Breast epithelium (tissue), 4 donors: ENCODE data around the gene SLC66A1. TPM values are rescaled to one million over a fixed set of nuclear protein-coding genes. Genes with fewer than 3 reads are reported as not detected.
"Not testable (repeated sequence)": the region's sequence is repeated elsewhere in the genome, so short reads cannot be mapped to it uniquely, and the experiment has no call there.

Experiments
- DNase-seq, 2 donors: peaks; one replicate each; pipeline ENCODE4 v3.0.0-alpha.2; 2019; ENCODE audit warnings: low spot score in 2 of 2
- H3K27ac ChIP-seq, 2 donors: fragments of 200-600 bp; sonication (generic) in 1 of 2; one replicate each; pipeline ENCODE4 v1.5.1; 2016 to 2019; ENCODE audit warnings: mild to moderate bottlenecking in 1 of 2
- H3K27me3 ChIP-seq, 2 donors: fragments of 200-600 bp; sonication (generic) in 1 of 2; one replicate each; pipeline versions ENCODE4 v1.5.1 to v1.6.0; 2017 to 2019; ENCODE audit warnings: control low read depth in 1 of 2, mild to moderate bottlenecking in 1 of 2
- H3K36me3 ChIP-seq: fragments of 200-600 bp; one replicate; pipeline ENCODE4 v1.5.1; 2019
- H3K4me1 ChIP-seq, 2 donors: fragments of 200-600 bp; sonication (generic); one replicate each; pipeline ENCODE4 v1.5.1; 2016 to 2019; ENCODE audit warnings: control low read depth in 1 of 2
- H3K4me3 ChIP-seq, 3 donors: fragments of 200-600 bp; sonication (generic); 1 replicate in 2 of 3; 2 replicates in 1 of 3; pipeline ENCODE4 v1.5.1; 2016 to 2019; ENCODE audit warnings: mild to moderate bottlenecking in 3 of 3, moderate library complexity in 2 of 3
- H3K9me3 ChIP-seq, 2 donors: fragments of 200-600 bp; sonication (generic) in 1 of 2; one replicate each; pipeline ENCODE4 v1.5.1; 2016 to 2019; ENCODE audit warnings: control low read depth in 1 of 2
- CTCF ChIP-seq, 3 donors: fragments of 450-650 bp; IDR thresholded peaks; one replicate each; pipeline ENCODE4 v1.5.1; 2016 to 2017; ENCODE audit warnings: antibody characterized with exemption in 3 of 3, mild to moderate bottlenecking in 3 of 3, moderate library complexity in 3 of 3
- POLR2A ChIP-seq: fragments of 450-650 bp; IDR thresholded peaks from one replicate; pipeline ENCODE4 v1.6.1; 2016; ENCODE audit warnings: antibody characterized with exemption, mild to moderate bottlenecking, moderate library complexity
- POLR2AphosphoS5 ChIP-seq, 3 donors: sonication (generic); formaldehyde crosslinking; IDR thresholded peaks; one replicate each; pipeline ENCODE4 v1.6.1; 2017; ENCODE audit warnings: antibody characterized with exemption in 3 of 3
- intact Hi-C: fragments of 100-400 bp; cut with DNase I; formaldehyde crosslinking; loops from one replicate; pipeline ENCODE4 v1.15.1; 2023; ENCODE audit warnings: low total_unique reads
- total RNA-seq, 3 donors: library from RNA; depleted of rRNA; stranded (reverse); fragments of >200 nt; gene quantifications; one replicate each; pipeline ENCODE4 v1.1.0, GENCODE V29; 2016

The SLC66A1 gene
- total RNA-seq: 10 to 100 TPM in 2 of 3 donors, 1 to 10 TPM in 1; 6.2 to 13.9 (median 13.1) TPM

- intact Hi-C loops: no loop called here
- TF ChIP-seq POLR2A: no peak
- peak in 1 of 3 donors; percentile 33 for TF ChIP-seq CTCF (IDR thresholded peaks at IDR 0.05)
- TF ChIP-seq POLR2AphosphoS5 (IDR thresholded peaks at IDR 0.05): peak; percentile 31 to 59 (median 50)
- H3K27me3 ChIP-seq: no peaks in the 10 kb centered on the region
- peak; percentile 89 for DNase-seq
- no peaks in the 10 kb centered on the region for H3K36me3 ChIP-seq
- H3K27ac ChIP-seq: peak within 1 kb of the TSS; percentile 88 to 93
- no peaks in the 10 kb centered on the region for H3K9me3 ChIP-seq
- H3K4me3 ChIP-seq: peak within 1 kb of the TSS; percentile 81 to 96 (median 92)
- H3K4me1 ChIP-seq: peaks cover 5 to 6% of the 10 kb centered on the region in 2 donors
These were observed at the start of gene SLC66A1, which contains the start of gene AKR7A2 for GRCh38 chr1:19311931-19312781. Gene SLC66A1 (plus strand): TSS chr1:19312326. CDS start chr1:19317678, 5,352 bp downstream. Gene AKR7A2 (minus strand): TSS chr1:19312144. CDS start chr1:19312124, 20 bp downstream.

GRCh38 chr1:19262744-19263143, 49.4 kb upstream of the SLC66A1 start:
- Histone ChIP-seq H3K9me3 (no peaks in the 10 kb centered on the region), H3K4me1 (no peaks in the 10 kb centered on the region), H3K27ac (no peak overlapping the region), H3K27me3 (no peaks in the 10 kb centered on the region), H3K36me3 (no peaks in the 10 kb centered on the region), H3K4me3 (no peak overlapping the region)
- intact Hi-C loops: no loop called here
- TF ChIP-seq CTCF (IDR thresholded peaks at IDR 0.05) (no peak), POLR2AphosphoS5 (IDR thresholded peaks at IDR 0.05) (no peak), POLR2A (no peak)
- no peak for DNase-seq

GRCh38 chr1:19268445-19268844, 43.7 kb upstream of the SLC66A1 start:
- no peaks in the 10 kb centered on the region for H3K36me3 ChIP-seq
- TF ChIP-seq CTCF (IDR thresholded peaks at IDR 0.05): no peak
- TF ChIP-seq POLR2A: no peak
- TF ChIP-seq POLR2AphosphoS5 (IDR thresholded peaks at IDR 0.05): no peak
- H3K4me3 ChIP-seq: no peak overlapping the region
- no peaks in the 10 kb centered on the region for H3K9me3 ChIP-seq
- no peak for DNase-seq
- no peaks in the 10 kb centered on the region for H3K4me1 ChIP-seq
- no peak overlapping the region for H3K27ac ChIP-seq
- intact Hi-C loops: no loop called here
- no peaks in the 10 kb centered on the region for H3K27me3 ChIP-seq

GRCh38 chr1:19269427-19270342, 42.4 kb upstream of the SLC66A1 start:
- H3K27ac ChIP-seq, DNase-seq, H3K4me1 ChIP-seq, H3K9me3 ChIP-seq, intact Hi-C loops, H3K36me3 ChIP-seq, H3K27me3 ChIP-seq, H3K4me3 ChIP-seq: not testable (repeated sequence)

- DNase-seq, intact Hi-C loops, H3K27ac ChIP-seq, H3K36me3 ChIP-seq, H3K4me3 ChIP-seq, H3K27me3 ChIP-seq, H3K9me3 ChIP-seq, H3K4me1 ChIP-seq: not testable (repeated sequence)
These were observed 41.8 kb upstream of the SLC66A1 start for GRCh38 chr1:19270343-19270730.

- DNase-seq: no peak
- Histone ChIP-seq H3K4me3 (no peak overlapping the region), H3K27ac (no peak overlapping the region), H3K4me1 (no peaks in the 10 kb centered on the region), H3K36me3 (no peaks in the 10 kb centered on the region), H3K27me3 (no peaks in the 10 kb centered on the region), H3K9me3 (no peaks in the 10 kb centered on the region)
- no peak for TF ChIP-seq POLR2AphosphoS5 (IDR thresholded peaks at IDR 0.05)
- TF ChIP-seq CTCF (IDR thresholded peaks at IDR 0.05): no peak
- TF ChIP-seq POLR2A: no peak
- intact Hi-C loops: no loop called here
These were observed 40.1 kb upstream of the SLC66A1 start for GRCh38 chr1:19272064-19272463.
